Stimulated activated CD8-positive, alpha-beta memory T cell treated with anti-CD3 and anti-CD28 coated beads, Interleukin-15, amount 100 ng/mL, for 1 hour (primary cell): ENCODE results near the gene HIF1AN.
"Not testable (repeated sequence)": the region's sequence is repeated elsewhere in the genome, so short reads cannot be mapped to it uniquely, and the experiment has no call there.

Source experiments
- DNase-seq: peaks from one replicate; pipeline ENCODE4 v3.0.0-alpha.2; 2020; ENCODE audit warnings: low read depth

The HIF1AN gene

DNA sequence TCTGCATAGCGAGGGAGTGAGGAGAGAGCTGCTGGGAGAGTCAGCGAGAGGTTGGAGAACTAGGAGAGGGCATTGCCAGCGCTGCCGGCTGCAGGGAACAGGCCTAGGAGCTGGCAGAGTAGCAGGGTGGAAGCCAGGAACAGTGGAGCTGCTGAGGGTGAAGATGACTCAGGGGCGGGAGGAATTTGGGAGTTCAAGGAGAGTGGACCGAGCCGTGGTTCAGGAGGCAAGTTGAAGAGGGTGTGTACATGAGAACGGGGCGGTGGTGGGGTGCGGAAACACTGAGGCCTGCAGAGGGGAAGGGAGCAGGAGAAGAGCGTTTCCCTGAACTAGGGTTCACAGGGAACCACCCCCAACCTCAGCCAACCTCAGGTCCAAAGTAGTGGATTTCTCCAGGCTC, 31.5 kb downstream of the HIF1AN start:
- no peak for DNase-seq

DNA sequence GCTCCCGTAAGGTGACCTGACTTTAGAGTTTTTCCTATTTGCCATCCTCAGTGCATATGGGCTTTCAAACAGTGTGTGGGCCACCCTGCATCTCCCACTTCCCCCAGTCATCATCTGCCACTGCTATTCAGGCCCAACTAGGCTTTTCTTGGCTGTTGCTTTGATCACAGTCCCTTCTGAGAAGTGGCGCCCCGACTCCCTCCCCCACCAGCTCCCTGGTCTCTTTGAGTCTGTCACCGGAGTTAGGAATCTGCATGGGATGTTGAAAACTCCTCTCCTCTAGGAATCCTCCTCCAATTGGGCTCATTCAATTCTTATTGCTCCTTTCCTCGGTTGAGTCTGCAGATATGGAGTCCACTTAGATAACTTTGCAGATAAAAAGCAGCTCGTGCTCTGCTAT, 32.1 kb downstream of the HIF1AN start:
- DNase-seq: no peak

DNA sequence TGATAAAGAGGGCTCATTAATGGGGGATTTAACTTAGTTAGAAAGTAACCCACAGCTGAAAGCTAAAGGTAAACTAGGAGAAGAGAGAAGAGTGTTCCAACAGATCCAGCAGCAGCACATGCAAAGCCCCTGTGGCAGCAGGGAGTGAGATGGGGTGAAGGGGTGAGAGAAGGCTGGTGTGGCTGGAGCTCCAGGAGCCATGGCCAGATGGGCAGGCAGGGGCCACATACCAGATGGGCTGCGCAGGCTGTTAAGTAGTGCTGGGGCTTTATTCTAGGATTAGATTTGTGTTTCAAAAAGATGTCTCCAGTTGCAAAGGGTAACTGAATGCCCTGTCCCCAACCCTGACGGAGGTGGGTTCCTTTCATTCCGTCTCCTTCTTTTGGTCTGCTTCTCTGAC, 33.2 kb downstream of the HIF1AN start:
- DNase-seq: no peak

DNA sequence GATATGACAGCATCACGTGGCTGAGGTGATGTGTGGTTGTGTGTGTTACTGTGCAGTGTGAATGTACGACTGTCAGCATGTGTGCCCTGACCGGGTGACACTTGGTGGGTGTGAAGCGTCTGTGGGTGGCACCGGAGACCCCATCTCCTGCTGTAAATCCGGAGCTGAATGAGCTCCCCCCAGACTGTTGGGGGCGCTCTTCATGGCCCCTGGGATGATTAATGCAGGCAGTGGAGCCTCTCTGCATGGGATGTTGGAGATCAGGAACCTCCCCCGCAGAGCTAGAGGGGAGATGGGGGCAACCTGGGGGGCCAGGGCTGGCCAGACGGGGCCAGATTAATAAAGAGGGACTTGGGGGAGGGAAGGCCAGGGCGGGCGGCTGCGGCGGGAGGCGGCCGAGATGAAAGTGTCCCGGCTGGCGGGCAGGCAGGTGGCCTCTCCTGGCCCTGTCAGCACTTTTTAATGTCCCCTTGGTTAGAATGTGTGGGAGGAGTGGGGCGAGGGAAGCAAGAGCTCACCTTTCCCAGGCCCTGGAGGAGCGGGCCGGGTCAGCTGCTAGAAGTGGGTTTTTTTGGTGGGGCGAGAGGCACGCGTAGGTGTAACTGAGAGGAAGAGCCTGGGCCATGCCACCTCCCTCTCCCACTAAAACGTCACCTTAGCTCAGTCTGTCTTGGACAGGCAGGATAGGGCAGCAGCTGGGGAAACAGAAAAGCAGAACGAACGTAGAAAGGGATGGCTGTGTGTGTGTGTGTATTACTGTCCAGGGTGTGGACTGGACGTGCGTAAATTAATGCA, 34.1 kb downstream of the HIF1AN start:
- no peak for DNase-seq

DNA sequence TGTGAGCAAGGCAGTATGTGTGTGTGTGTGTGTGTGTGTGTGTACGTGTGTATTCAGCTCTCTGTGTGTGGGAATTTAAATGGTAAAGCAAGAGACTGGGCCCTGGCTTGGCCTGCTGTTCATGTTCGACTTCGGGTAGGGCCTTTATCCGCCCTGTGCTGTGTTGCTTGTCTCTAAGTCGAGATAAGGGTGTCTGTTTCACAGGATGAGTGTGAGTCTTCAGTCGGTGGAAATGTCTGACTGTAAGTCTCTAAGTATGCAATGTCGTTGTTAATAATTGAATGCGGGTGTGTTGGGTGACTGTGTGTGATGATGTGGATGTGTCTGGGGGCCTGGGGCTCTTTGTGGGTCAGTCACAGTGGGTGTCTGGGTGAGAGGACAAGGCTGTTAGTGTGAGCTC, 34.8 kb downstream of the HIF1AN start:
- DNase-seq: no peak

DNA sequence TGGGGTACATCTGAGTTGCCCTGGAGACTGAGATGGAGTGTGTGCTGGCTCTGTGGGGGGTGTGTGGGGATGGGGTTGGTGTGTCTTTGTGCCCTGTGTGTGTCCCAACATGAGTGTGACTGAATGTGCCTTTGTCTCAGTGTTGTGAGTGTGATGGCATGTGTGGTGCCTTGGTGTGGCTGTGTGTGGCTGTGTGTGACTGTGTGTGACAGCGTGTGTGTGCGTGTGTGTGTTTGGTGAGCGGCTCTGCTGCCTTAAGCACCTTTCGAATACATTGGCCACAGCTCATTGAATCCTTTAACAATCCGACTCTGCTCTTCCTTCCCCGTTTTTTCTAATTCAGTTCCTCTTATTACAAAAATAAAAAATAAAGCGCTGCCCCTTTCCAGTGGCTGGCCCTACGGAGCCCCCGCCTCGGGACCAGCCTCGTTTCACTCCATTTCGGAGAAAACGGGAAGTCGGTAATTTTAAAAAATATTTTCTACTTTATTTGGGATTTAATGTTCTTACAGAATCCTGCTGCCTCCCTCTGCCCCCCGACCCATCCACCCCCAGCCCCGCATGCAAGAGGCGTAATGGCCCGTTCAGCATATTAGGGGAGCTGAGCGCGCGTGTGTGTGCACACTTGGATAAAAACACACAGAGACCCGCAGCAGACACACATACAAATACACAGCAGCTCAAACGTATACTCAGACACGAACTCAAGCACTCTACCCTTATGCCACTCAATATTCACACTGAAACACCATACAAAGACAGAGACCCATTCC, 35.5 kb downstream of the HIF1AN start:
- no peak for DNase-seq

DNA sequence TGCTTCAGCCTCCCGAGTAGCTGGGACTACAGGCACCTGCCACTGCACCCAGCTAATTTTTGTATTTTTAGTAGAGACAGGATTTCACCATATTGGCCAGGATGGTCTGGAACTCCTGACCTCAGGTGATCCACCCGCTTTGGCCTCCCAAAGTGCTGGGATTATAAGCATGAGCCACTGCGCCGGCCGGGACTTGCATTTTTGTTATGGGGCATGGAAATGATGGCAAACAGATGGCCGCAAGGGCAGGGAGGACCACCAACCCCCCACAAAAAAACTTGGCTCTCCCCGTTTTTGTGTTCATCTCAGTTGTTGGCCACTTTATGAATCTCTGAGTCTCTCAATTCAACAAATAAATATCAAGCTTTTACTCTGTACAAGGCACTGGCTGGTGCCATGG, 39.4 kb downstream of the HIF1AN start:
- not testable (repeated sequence) for DNase-seq

DNA sequence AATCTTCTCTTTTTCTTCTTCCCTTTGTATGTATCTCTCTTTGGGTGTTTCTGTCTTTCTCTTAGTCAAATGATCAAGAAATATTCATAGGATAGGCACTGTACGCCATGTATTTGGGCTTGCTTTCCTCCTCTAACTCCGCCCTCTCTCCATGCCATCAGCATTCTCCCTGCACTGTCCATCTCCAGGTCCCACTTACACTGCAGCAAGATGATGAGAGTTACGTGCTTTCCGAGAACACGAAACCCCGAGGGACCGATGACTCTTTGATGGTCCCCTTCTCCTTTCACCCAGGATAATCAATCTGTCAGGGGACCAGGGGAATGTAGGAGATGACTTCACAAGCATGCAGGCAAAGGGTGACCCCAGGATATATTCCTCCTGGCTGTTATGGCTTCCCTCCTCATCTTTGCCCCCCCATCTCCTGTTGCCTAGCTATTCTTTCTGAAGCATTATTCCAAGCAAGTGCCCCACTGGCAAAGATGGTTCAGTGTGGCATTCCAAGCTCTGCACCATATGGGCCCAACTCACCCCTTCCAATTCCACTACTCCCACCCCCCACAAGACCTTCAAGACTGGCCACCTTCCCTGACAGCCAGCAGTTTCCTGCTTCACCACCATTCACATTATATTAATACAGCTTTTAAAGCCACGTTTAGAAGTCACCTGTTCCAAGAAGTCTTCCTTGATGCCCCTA, 40.0 kb downstream of the HIF1AN start:
- DNase-seq: no peak

DNA sequence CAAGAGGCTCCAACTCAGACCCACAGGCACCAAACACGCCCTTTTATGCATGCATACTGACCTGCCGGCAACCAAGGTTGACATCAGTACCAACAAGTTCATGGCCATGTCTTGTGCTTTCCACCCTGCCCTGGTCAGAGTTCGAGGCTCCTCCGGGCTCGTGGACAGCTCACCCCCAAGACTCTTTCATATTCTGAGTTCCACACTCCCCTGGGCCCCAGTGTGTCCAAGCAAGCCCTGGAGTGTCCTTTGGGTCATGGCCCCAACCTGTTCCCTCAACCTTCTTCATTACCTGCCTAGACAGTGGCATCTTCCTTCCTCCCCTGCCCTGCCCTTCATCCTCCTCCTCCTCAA, 40.5 kb downstream of the HIF1AN start:
- no peak for DNase-seq

DNA sequence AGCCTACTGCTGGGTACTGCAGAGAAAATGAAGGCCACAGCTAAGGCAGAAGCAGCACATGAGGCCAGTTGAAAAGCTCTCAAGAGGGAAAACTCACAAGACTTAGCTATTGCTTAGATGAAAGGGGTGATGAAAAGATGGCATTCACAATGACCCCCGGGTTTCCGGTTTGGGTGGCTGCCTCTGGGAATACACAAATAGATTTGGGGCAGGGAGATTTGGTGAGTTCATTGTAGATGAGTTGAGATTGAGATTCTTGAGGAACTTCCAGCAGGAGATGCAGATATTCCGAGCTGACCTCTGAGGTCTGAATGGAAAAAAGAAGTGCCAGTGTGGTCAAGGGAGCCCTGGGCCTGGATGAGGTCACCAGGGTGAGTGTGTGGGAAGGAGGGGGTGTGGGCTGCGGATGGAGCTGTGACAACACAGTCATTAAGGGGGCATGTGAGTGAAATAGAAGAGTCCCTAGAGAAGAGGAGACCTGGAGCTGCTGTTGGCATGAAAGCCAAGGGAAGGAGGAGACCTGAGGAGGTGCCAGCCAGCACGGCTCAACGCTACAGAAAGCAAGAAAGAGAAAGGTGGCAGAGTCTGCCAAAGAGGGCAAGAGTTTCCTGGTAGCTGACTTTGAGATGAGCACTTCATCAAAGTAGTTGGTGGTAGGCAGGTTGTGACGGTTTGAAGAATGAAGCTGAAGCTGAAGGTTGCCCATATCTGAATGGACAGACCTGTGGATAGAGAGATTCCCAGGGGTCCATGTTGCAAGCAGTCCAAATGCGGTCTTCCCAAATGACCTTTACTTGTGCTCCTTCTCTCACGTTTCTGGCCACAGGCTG, 43.7 kb downstream of the HIF1AN start:
- no peak for DNase-seq

DNA sequence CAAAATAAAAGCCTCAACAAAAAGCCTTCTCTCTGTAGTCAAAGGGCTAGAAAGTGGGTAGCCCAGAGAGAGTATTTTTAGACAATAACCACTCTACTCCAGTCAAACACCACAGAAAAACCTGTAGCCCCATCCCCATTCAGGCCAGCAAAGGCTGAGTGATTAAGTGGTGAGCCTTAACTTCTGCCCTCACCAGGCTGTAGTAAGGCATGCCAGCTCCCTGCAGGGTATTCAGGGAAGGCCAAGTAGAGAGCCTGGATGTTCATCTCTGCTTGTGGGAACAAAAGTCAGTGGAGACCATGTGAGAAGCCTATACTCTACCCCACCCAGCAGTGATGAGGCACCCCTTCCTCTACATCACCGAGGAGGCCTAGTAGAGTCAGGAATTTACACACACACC, 51.2 kb downstream of the HIF1AN start:
- DNase-seq: no peak

DNA sequence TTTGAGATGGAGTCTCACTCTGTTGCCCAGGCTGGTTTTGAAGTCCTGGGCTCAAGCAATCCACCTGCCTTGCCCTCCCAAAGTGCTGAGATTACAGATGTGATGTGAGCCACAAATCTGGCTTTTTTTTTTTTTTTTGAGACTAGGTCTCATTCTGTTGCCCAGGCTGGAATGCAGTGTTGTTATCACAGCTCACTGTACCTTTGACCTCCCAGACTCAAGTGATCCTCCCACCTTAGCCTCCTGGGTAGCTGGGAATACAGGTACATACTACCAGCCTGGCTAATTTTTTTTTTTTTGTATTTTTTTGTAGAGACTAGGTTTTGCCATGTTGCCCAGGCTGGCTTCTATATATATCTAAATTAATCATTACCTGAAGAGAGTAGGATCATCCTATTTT, 62.4 kb downstream of the HIF1AN start:
- DNase-seq: no peak

DNA sequence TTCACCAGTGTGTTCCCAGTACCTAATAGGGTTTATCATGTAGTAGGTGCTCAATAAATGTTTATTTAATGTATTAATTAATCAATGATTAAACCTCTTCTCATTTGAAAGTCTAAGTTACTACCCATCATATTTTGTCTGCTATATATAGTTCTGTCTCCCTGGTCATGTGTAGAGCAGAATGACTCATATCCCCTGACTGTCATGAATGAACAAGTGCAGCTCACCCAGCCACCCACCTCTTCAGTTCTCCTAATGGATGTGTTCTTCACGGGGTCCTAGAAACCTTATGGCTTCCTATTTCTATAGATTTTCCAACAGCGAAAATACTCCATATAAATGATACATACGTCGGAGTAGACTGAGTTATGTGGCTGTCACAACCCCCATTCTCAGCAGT, 64.5 kb downstream of the HIF1AN start:
- no peak for DNase-seq

DNA sequence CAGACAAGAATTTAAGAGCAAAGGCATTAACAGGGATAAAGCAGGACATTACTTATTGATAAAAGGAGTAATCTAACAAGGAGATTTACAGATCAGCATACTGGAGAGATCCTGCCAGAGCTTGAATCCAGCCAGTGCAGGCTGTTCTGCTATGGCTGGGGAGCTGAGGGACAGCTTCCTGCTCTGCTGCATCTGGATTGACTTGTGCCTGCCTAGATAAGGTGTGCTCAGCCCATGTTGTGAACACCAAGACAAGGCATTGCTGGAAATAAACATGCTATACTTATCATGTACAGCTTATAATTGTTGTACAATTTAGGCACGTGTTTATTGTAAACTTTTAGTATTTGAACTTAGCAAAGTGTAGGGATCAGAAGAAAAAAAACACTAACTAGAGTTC, 71.7 kb downstream of the HIF1AN start:
- no peak for DNase-seq
